DMS79 (cell line): ENCODE measurements around the gene CENPX.

Experiments
- DNase-seq: peaks from one replicate; lab custom pipeline; 2025; lab: John Stamatoyannopoulos, UW

CENPX gene

GRCh38 chr17:82011617-82012187 is 11.0 kb downstream of the CENPX start:
- DNase-seq: no peak

GRCh38 chr17:82010575-82011525 is 11.8 kb downstream of the CENPX start:
- DNase-seq: no peak

- DNase-seq: no peak
These were observed 13.3 kb downstream of the CENPX start for GRCh38 chr17:82009413-82009812.

- no peak for DNase-seq
These were observed 13.7 kb downstream of the CENPX start for GRCh38 chr17:82008941-82009405.

GRCh38 chr17:82008258-82008940 is 14.3 kb downstream of the CENPX start:
- no peak for DNase-seq

- no peak for DNase-seq
These were observed 15.0 kb downstream of the CENPX start for GRCh38 chr17:82007495-82008257.

GRCh38 chr17:82007228-82007494 is 15.5 kb downstream of the CENPX start:
- DNase-seq: no peak

GRCh38 chr17:82006468-82007227 is 16.0 kb downstream of the CENPX start:
- no peak for DNase-seq

GRCh38 chr17:82005701-82006348 is 16.9 kb downstream of the CENPX start:
- DNase-seq: no peak

- DNase-seq: no peak
These were observed 17.9 kb downstream of the CENPX start for GRCh38 chr17:82004517-82005455.

GRCh38 chr17:82003411-82004381 is 19.0 kb downstream of the CENPX start:
- no peak for DNase-seq

GRCh38 chr17:82001571-82002056 is 21.1 kb downstream of the CENPX start:
- DNase-seq: no peak

GRCh38 chr17:82000803-82001570 is 21.7 kb downstream of the CENPX start:
- no peak for DNase-seq

- no peak for DNase-seq
These were observed 22.5 kb downstream of the CENPX start for GRCh38 chr17:81999976-82000802.

GRCh38 chr17:81999587-81999975 is 23.1 kb downstream of the CENPX start:
- no peak for DNase-seq

- no peak for DNase-seq
These were observed 23.8 kb downstream of the CENPX start for GRCh38 chr17:81998691-81999438.
